Hepatocyte (in vitro differentiated cells): ENCODE results near the gene OCA2. TPM values are rescaled to one million over a fixed set of nuclear protein-coding genes. Genes with fewer than 3 reads are reported as not detected.
"Not testable (repeated sequence)": the region's sequence is repeated elsewhere in the genome, so short reads cannot be mapped to it uniquely, and the experiment has no call there.

Source experiments
- DNase-seq: peaks from one replicate; pipeline ENCODE4 v3.0.0-alpha.2; 2016; ENCODE audit warnings: low spot score
- H2AFZ ChIP-seq: fragments of 200-600 bp; sonication (generic); 2 replicates; pipeline ENCODE4 v1.6.0; 2016; ENCODE audit warnings: antibody characterized with exemption, mild to moderate bottlenecking
- H3K27ac ChIP-seq: fragments of 200-600 bp; sonication (generic); 2 replicates; pipeline ENCODE4 v1.5.1; 2016; ENCODE audit warnings: mild to moderate bottlenecking
- H3K27me3 ChIP-seq: fragments of 200-600 bp; sonication (generic); 2 replicates; pipeline ENCODE4 v1.6.1; 2016
- H3K36me3 ChIP-seq: fragments of 200-600 bp; sonication (generic); replicated peaks from 2 replicates; pipeline ENCODE4 v1.5.1; 2016; ENCODE audit warnings: low read depth; ENCODE audit not compliant: insufficient read depth
- H3K4me1 ChIP-seq: fragments of 200-600 bp; sonication (generic); 2 replicates; pipeline ENCODE4 v1.5.1; 2016; ENCODE audit warnings: mild to moderate bottlenecking, moderate library complexity; ENCODE audit not compliant: insufficient read depth
- H3K4me2 ChIP-seq: fragments of 200-600 bp; sonication (generic); 2 replicates; pipeline ENCODE4 v1.6.0; 2016
- H3K4me3 ChIP-seq: fragments of 200-600 bp; sonication (generic); 2 replicates; pipeline ENCODE4 v1.5.1; 2016; ENCODE audit warnings: mild to moderate bottlenecking
- H3K79me2 ChIP-seq: fragments of 200-600 bp; sonication (generic); 2 replicates; pipeline ENCODE4 v1.6.0; 2017; ENCODE audit warnings: mild to moderate bottlenecking
- H3K9me2 ChIP-seq: fragments of 200-600 bp; sonication (generic); replicated peaks from 2 replicates; pipeline ENCODE4 v1.6.0; 2017; ENCODE audit warnings: mild to moderate bottlenecking; ENCODE audit not compliant: insufficient read depth
- H3K9me3 ChIP-seq: fragments of 200-600 bp; sonication (generic); 2 replicates; pipeline ENCODE4 v1.5.1; 2016; ENCODE audit warnings: low read depth, mild to moderate bottlenecking
- H4K20me1 ChIP-seq: fragments of 200-600 bp; sonication (generic); 2 replicates; pipeline ENCODE4 v1.6.0; 2016; ENCODE audit warnings: mild to moderate bottlenecking; ENCODE audit not compliant: insufficient read depth, poor library complexity, severe bottlenecking
- EZH2 ChIP-seq: fragments of 200-600 bp; sonication (generic); IDR thresholded peaks from 2 replicates; pipeline ENCODE4 v1.6.1; 2016; ENCODE audit warnings: antibody characterized with exemption, mild to moderate bottlenecking, borderline replicate concordance
- EZH2phosphoT487 ChIP-seq: fragments of 200-600 bp; sonication (generic); IDR thresholded peaks from one replicate; pipeline ENCODE4 v1.6.1; 2018; ENCODE audit warnings: antibody characterized with exemption, mild to moderate bottlenecking, low read depth, moderate library complexity; ENCODE audit not compliant: unreplicated experiment, severe bottlenecking
- WGBS: methylation state at CpG from one replicate; pipeline ENCODE4 v1.1.6; 2016; ENCODE audit warnings: low lambda C conversion rate; ENCODE audit errors: missing lambda C conversion rate; 5-methylcytosine and 5-hydroxymethylcytosine counted together
- polyA plus RNA-seq: library from polyadenylated mRNA; unstranded; fragments of >200 nt; fragmentation: Nextera tagmentation; extraction: Ambion mirVana; gene quantifications from 2 replicates; pipeline ENCODE4 v1.2.1, GENCODE V29; 2016
- total RNA-seq: library from RNA; depleted of rRNA; stranded (reverse); fragments of >200 nt; gene quantifications from 2 replicates; pipeline ENCODE4 v1.2.3, GENCODE V29; 2014
- TF ChIP-seq, protein P1 (sequence below): fragments of 200-600 bp; sonication (generic); IDR thresholded peaks from 2 replicates; pipeline ENCODE4 v1.5.1; 2016; ENCODE audit warnings: antibody characterized with exemption, mild to moderate bottlenecking; ENCODE audit not compliant: poor library complexity

OCA2 gene
- total and polyA plus RNA-seq, 2 experiments from 2014 or later = 25.1 to 27.7 TPM

DNA sequence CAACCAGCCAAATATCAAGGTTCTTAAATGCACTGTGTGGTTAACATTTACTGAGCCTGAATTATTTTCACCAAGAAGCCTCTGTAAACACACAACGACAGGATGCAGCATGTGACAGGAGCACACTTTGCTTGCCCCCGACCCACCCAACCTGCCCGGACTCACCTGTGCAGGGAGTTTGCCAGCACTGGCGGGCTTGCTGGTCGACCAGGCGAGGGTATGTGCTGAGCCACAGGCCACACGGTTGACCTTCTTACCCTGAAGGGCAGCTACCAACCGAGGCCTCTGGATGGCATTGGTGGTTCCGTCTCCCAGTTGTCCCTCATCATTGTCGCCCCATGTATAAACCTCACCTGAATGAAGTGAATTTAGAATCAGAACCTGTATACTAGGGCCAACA lies 25.7 kb upstream of the OCA2 start:
- DNase-seq = no peak
- 93% methylated on average over 9 of the region's 10 CpGs for WGBS
- H3K4me3 ChIP-seq = no peak overlapping the region
- no peaks in the 10 kb centered on the region for H3K36me3 ChIP-seq
- no peaks in the 10 kb centered on the region for H3K4me1 ChIP-seq
- H3K27me3 ChIP-seq = no peaks in the 10 kb centered on the region
- H3K4me2 ChIP-seq = no peak overlapping the region
- no peak overlapping the region for H2AFZ ChIP-seq
- no peaks in the 10 kb centered on the region for H3K79me2 ChIP-seq
- H4K20me1 ChIP-seq = no peaks in the 10 kb centered on the region
- no peaks in the 10 kb centered on the region for H3K9me3 ChIP-seq
- no peak for TF ChIP-seq EZH2phosphoT487
- TF ChIP-seq, protein P1, sequence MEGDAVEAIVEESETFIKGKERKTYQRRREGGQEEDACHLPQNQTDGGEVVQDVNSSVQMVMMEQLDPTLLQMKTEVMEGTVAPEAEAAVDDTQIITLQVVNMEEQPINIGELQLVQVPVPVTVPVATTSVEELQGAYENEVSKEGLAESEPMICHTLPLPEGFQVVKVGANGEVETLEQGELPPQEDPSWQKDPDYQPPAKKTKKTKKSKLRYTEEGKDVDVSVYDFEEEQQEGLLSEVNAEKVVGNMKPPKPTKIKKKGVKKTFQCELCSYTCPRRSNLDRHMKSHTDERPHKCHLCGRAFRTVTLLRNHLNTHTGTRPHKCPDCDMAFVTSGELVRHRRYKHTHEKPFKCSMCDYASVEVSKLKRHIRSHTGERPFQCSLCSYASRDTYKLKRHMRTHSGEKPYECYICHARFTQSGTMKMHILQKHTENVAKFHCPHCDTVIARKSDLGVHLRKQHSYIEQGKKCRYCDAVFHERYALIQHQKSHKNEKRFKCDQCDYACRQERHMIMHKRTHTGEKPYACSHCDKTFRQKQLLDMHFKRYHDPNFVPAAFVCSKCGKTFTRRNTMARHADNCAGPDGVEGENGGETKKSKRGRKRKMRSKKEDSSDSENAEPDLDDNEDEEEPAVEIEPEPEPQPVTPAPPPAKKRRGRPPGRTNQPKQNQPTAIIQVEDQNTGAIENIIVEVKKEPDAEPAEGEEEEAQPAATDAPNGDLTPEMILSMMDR = no peak
- no peak for TF ChIP-seq EZH2
- H3K27ac ChIP-seq = no peak overlapping the region
- no peaks in the 10 kb centered on the region for H3K9me2 ChIP-seq

DNA sequence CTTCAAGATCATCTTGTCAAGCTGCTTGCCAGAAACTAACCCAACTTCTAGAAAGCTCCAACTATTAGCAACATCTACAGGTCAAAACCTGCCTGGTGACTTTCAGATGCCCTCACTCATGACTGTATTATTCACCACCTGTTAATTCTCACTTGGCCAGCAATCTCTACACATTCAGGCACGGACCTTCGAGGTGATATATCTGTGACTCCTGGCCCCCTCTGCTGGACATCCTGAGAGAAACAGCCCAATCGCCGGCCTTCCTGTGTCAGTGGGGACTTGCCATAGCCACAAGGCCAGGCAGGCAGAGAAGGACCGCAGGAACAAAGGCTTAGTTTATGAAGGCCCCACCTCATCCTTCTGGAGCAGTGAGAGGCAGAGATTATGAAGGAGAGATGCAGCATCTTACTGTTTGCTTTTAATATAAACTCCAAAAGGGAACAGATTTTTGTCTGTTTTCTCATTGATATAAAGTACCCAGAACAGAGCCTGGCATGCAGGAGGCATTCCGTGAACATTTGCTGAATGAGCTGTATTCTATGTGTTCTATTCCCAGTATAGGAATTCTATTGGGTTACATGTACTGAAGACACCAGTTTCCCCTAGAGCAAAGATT lies 24.4 kb upstream of the OCA2 start:
- Histone ChIP-seq H3K36me3 (no peaks in the 10 kb centered on the region), H3K9me2 (no peaks in the 10 kb centered on the region), H3K4me2 (no peak overlapping the region), H3K4me1 (no peaks in the 10 kb centered on the region), H3K27ac (no peak overlapping the region), H4K20me1 (no peaks in the 10 kb centered on the region), H3K4me3 (no peak overlapping the region), H2AFZ (no peak overlapping the region), H3K27me3 (no peaks in the 10 kb centered on the region), H3K79me2 (no peaks in the 10 kb centered on the region), H3K9me3 (no peaks in the 10 kb centered on the region)
- DNase-seq = peak; percentile 90
- TF ChIP-seq, protein P1 = peak; percentile 78
- no peak for TF ChIP-seq EZH2phosphoT487
- no peak for TF ChIP-seq EZH2
- WGBS = 30% methylated on average over 6 of the region's 6 CpGs

DNA sequence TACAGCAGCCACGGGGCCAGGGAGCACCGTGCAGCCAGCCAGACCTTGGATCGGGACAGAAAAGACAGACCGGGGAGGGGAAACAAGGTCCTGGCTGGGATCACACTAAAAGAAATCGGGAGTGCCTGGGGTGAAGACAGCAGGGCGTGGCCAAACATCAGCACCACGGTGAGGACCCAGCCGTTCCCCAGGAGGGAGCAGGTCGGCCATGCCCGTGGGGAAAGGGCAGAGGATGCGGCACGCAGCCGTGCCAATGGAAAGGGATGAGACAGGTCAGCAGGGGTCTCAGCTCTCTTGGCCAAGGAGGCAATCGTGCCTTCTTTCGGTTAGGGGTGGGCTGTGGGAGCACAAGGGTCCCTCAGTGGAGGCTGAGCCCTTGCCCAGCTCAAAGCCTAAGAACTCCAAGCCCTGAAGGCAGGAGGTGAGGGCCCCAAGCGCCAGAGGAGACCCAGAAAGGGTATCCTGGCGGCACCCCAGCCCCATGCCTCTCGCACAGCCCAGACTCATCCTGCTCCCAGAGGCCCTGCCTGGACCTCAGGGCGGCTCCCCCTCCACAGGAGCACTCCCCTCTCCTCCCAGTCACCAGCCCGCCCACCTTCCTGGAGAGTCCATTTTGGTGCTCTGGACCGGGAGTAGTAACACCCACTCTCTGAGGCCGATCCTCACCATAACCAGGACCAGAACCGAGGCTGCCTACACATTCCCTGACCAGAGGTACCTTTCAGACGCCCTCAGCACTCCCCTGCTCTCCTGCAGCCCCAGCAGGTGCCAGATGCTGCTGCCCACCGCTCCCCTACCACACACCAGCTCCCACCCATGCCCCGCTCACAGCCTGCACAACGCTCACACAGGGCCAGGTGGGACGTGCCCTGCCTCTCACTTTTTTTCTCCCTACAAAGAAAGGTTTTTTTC lies 23.2 kb upstream of the OCA2 start:
- no peaks in the 10 kb centered on the region for H3K4me1 ChIP-seq
- no peak for DNase-seq
- H3K79me2 ChIP-seq = no peaks in the 10 kb centered on the region
- no peaks in the 10 kb centered on the region for H3K27me3 ChIP-seq
- no peaks in the 10 kb centered on the region for H4K20me1 ChIP-seq
- no peaks in the 10 kb centered on the region for H3K9me2 ChIP-seq
- peaks cover 5% of the 10 kb centered on the region for H3K36me3 ChIP-seq
- TF ChIP-seq EZH2 = no peak
- TF ChIP-seq, protein P1 = no peak
- TF ChIP-seq EZH2phosphoT487 = no peak
- 96% methylated on average over 23 of the region's 28 CpGs for WGBS
- H2AFZ ChIP-seq = no peak overlapping the region
- no peak overlapping the region for H3K4me2 ChIP-seq
- H3K9me3 ChIP-seq = no peaks in the 10 kb centered on the region
- no peak overlapping the region for H3K4me3 ChIP-seq
- H3K27ac ChIP-seq = no peak overlapping the region

DNA sequence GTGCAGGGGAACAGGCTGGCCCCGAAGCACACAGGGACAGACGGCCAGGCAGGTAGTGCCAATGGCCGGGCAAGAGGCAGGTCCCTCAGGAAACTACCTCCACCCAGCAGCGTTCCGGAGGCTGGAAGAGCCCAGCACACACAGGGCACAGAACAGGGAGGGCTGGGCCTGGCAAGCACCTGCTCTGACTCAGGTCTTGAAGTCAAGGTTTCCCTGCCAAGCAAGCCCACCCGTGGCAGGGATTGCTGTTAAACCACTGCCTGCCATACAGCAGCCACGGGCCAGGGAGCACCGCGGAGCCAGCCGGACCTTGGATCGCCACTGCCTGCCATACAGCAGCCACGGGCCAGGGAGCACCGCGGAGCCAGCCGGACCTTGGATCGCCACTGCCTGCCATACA lies 22.5 kb upstream of the OCA2 start:
- H2AFZ ChIP-seq, DNase-seq, H3K4me2 ChIP-seq, H3K27me3 ChIP-seq, H4K20me1 ChIP-seq, H3K79me2 ChIP-seq, H3K9me2 ChIP-seq, H3K36me3 ChIP-seq, H3K4me3 ChIP-seq, H3K9me3 ChIP-seq, H3K4me1 ChIP-seq, H3K27ac ChIP-seq: not testable (repeated sequence)
- 98% methylated on average over 11 of the region's 16 CpGs for WGBS
